Right lobe of liver (tissue), 6 donors: Measurements from ENCODE around the gene KAT7. TPM values are rescaled to one million over a fixed set of nuclear protein-coding genes. Genes with fewer than 3 reads are reported as not detected.

ENCODE experiments used
- ATAC-seq, 4 donors: fragments of 200-7000 bp; cut with Tn5 transposase; one replicate each; pipeline ENCODE4 v1.9.1; 2020; ENCODE audit warnings: mild to moderate bottlenecking in 4 of 4, moderate library complexity in 4 of 4
- DNase-seq, 3 donors: peaks; one replicate each; pipeline ENCODE4 v3.0.0-alpha.2; 2020
- H3K27ac ChIP-seq, 3 donors: fragments of 200-600 bp; one replicate each; pipeline ENCODE4 v1.8.0; 2022
- H3K27me3 ChIP-seq, 2 donors: fragments of 200-600 bp; one replicate each; pipeline ENCODE4 v1.8.0; 2022
- H3K36me3 ChIP-seq, 4 donors: fragments of 200-600 bp; sonication (generic) in 1 of 4; one replicate each; pipeline versions ENCODE4 v1.5.1 to v1.8.0; 2017 to 2022; ENCODE audit warnings: control low read depth in 1 of 4
- H3K4me1 ChIP-seq, 4 donors: fragments of 200-600 bp; sonication (generic) in 1 of 4; one replicate each; pipeline versions ENCODE4 v1.5.1 to v1.8.0; 2017 to 2022; ENCODE audit warnings: control low read depth in 1 of 4
- H3K4me3 ChIP-seq, 3 donors: fragments of 200-600 bp; one replicate each; pipeline ENCODE4 v1.8.0; 2022
- H3K9me3 ChIP-seq, 4 donors: fragments of 200-600 bp; sonication (generic) in 1 of 4; one replicate each; pipeline versions ENCODE4 v1.5.1 to v1.8.0; 2017 to 2022; ENCODE audit warnings: control low read depth in 1 of 4
- CTCF ChIP-seq, 4 donors: fragments of 200-600 bp in 3 of 4; fragments of 450-650 bp in 1 of 4; IDR thresholded peaks; one replicate each; pipeline versions ENCODE4 v1.5.1 to v1.8.0; 2016 to 2022; ENCODE audit warnings: antibody characterized with exemption in 4 of 4, mild to moderate bottlenecking in 2 of 4
- POLR2A ChIP-seq: fragments of 450-650 bp; IDR thresholded peaks from one replicate; pipeline ENCODE4 v1.6.1; 2017; ENCODE audit warnings: antibody characterized with exemption, mild to moderate bottlenecking
- WGBS: methylation state at CpG from one replicate; pipeline ENCODE4 v1.1.6; 2018; ENCODE audit warnings: low coverage, low lambda C conversion rate; ENCODE audit not compliant: insufficient coverage; ENCODE audit errors: missing lambda C conversion rate; 5-methylcytosine and 5-hydroxymethylcytosine counted together
- intact Hi-C, 2 donors: fragments of 100-400 bp; cut with DNase I; formaldehyde crosslinking; loops; one replicate each; pipeline versions ENCODE4 v1.11.2 to v1.14.1; 2022
- total RNA-seq, 6 experiments: library from RNA; depleted of rRNA in 2 of 6; stranded (reverse); fragments of >200 nt in 2 of 6; fragmentation: NEBNext Ultra II Directional in 3 of 6; extraction: Animal tissue kit (Norgen Biotek cat#: 25700) in 3 of 6; gene quantifications; one replicate each; pipeline versions ENCODE4 v1.1.0 to v1.2.4, GENCODE V29; 2016 to 2023
- donor health status: DM: no; HTN: yes; CAD: no.
- donor health status: DM: no; HTN: no; CAD: no.
- donor health status: DM: no; HTN: no; CAD: no.
- donor health status: DM: no; HTN: yes; CAD: no.
- donor health status: DM: no; HTN: yes; CAD: no.

The KAT7 gene
- total RNA-seq, 6 experiments from 2014 or later, result 10.8 to 21.3 (median 15.2) TPM

- WGBS, result 22% methylated on average over 1 of the region's 1 CpG
- no peak overlapping the region for H3K4me3 ChIP-seq
- H3K36me3 ChIP-seq, result no peaks in the 10 kb centered on the region
- H3K27ac ChIP-seq, result peak overlapping the region in 2 of 3 donors; percentile 12 to 14
- H3K27me3 ChIP-seq, result no peaks in the 10 kb centered on the region
- DNase-seq (no peak), ATAC-seq (peak in 1 of 4 donors; percentile 15)
- no peak for TF ChIP-seq POLR2A
- no peak for TF ChIP-seq CTCF (IDR thresholded peaks at IDR 0.05)
- intact Hi-C loops, result no loop called here
- no peaks in the 10 kb centered on the region for H3K9me3 ChIP-seq
- peaks cover 0 to 38% (median 14%) of the 10 kb centered on the region in 4 donors for H3K4me1 ChIP-seq
These were observed 46.3 kb upstream of the KAT7 start for GRCh38 chr17:49742166-49742638.

GRCh38 chr17:49745175-49746139 lies 43.0 kb upstream of the KAT7 start:
- DNase-seq, result peak in 1 of 3 donors; percentile 58
- Histone ChIP-seq H3K4me1 (peaks cover 0 to 44% (median 19%) of the 10 kb centered on the region in 4 donors), H3K9me3 (no peaks in the 10 kb centered on the region), H3K36me3 (no peaks in the 10 kb centered on the region), H3K4me3 (no peak overlapping the region), H3K27ac (peak overlapping the region; percentile 22 to 79 (median 61)), H3K27me3 (no peaks in the 10 kb centered on the region)
- ATAC-seq, result peak; percentile 64 to 72 (median 70)
- intact Hi-C loops, result no loop called here
- 25% methylated on average over 1 of the region's 1 CpG for WGBS
- TF ChIP-seq POLR2A (no peak), CTCF (IDR thresholded peaks at IDR 0.05) (no peak)

DNA sequence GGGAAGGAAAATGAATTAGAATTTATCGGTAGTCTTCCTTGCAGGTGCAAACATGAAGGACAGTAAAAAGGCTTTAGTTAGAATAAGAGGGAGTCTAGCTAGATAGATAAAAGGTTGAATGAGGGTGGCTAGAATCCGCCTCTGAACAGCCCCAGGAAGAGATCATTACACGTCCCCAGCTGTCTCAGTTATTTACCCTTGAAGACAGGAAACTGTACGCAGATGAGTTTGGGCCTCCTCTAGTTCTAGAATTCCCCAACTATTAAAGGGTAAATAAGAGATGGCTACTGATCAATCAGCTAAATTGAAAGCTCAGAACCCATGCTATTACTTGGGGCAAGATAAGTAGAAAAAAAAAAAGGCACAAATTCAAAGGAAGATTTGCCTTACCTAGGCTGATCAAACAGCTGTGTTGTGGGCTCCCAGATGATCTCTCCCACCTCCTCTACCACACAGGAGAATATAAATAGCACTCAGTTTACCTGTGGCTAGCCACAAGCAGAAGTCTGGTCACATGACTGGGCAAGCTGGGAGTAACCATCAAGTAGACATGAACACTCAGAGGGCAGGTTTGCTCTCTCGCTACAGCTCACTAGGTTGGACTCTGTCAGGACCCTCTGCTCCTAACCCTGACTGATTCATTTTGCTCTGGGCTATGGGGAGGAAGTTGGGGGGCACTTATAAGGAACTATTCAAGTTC lies 41.5 kb upstream of the KAT7 start:
- H3K27ac ChIP-seq, result peak overlapping the region in 2 of 3 donors; percentile 27 to 29
- DNase-seq (no peak), ATAC-seq (peak in 2 of 4 donors; percentile 22 to 27)
- H3K9me3 ChIP-seq, result no peaks in the 10 kb centered on the region
- TF ChIP-seq CTCF (IDR thresholded peaks at IDR 0.05) (no peak), POLR2A (no peak)
- intact Hi-C loops, result no loop called here
- no peaks in the 10 kb centered on the region for H3K36me3 ChIP-seq
- no peaks in the 10 kb centered on the region for H3K27me3 ChIP-seq
- WGBS, result 50% methylated on average over 5 of the region's 5 CpGs
- H3K4me3 ChIP-seq, result no peak overlapping the region
- peaks cover 0 to 38% (median 19%) of the 10 kb centered on the region in 4 donors for H3K4me1 ChIP-seq

- WGBS, result 22% methylated on average over 1 of the region's 1 CpG
- DNase-seq (peak in 2 of 3 donors; percentile 61 to 71), ATAC-seq (peak; percentile 36 to 73 (median 66))
- TF ChIP-seq POLR2A, result no peak
- Histone ChIP-seq H3K9me3 (no peaks in the 10 kb centered on the region), H3K36me3 (no peaks in the 10 kb centered on the region), H3K4me1 (peaks cover 0 to 34% (median 16%) of the 10 kb centered on the region in 4 donors), H3K4me3 (no peak overlapping the region), H3K27me3 (no peaks in the 10 kb centered on the region), H3K27ac (peak overlapping the region in 2 of 3 donors; percentile 27 to 29)
- intact Hi-C loops, result no loop called here
These were observed 40.8 kb upstream of the KAT7 start for GRCh38 chr17:49747632-49748031.
